Activated T-cell treated with anti-CD3 and anti-CD28 coated beads, Interleukin-2, amount 50 U/mL, for 24 hours (primary cell): ENCODE measurements around the gene COMMD9.

Experiments used
- DNase-seq: peaks from one replicate; pipeline ENCODE4 v3.0.0-alpha.2; 2020
- H3K27ac Mint-ChIP-seq: 2 replicates; pipeline ENCODE4 v1.8.0; 2020; ENCODE audit warnings: mild to moderate bottlenecking, mixed read lengths
- H3K27me3 Mint-ChIP-seq: 2 replicates; pipeline ENCODE4 v1.8.0; 2020; ENCODE audit warnings: mixed read lengths
- H3K36me3 Mint-ChIP-seq: 2 replicates; pipeline ENCODE4 v1.8.0; 2020; ENCODE audit warnings: low read depth, mixed read lengths
- H3K4me1 Mint-ChIP-seq: 2 replicates; pipeline ENCODE4 v1.8.0; 2020; ENCODE audit warnings: low read depth, mixed read lengths
- H3K4me3 Mint-ChIP-seq: 2 replicates; pipeline ENCODE4 v1.8.0; 2020; ENCODE audit warnings: mild to moderate bottlenecking, moderate library complexity, mixed read lengths
- H3K9me3 Mint-ChIP-seq: 2 replicates; pipeline ENCODE4 v1.8.0; 2020; ENCODE audit warnings: mixed read lengths

Gene COMMD9

GRCh38 chr11:36233204-36233603 is 56.0 kb downstream of the COMMD9 start:
- H3K4me3 Mint-ChIP-seq = no peak overlapping the region
- no peaks in the 10 kb centered on the region for H3K4me1 Mint-ChIP-seq

DNA sequence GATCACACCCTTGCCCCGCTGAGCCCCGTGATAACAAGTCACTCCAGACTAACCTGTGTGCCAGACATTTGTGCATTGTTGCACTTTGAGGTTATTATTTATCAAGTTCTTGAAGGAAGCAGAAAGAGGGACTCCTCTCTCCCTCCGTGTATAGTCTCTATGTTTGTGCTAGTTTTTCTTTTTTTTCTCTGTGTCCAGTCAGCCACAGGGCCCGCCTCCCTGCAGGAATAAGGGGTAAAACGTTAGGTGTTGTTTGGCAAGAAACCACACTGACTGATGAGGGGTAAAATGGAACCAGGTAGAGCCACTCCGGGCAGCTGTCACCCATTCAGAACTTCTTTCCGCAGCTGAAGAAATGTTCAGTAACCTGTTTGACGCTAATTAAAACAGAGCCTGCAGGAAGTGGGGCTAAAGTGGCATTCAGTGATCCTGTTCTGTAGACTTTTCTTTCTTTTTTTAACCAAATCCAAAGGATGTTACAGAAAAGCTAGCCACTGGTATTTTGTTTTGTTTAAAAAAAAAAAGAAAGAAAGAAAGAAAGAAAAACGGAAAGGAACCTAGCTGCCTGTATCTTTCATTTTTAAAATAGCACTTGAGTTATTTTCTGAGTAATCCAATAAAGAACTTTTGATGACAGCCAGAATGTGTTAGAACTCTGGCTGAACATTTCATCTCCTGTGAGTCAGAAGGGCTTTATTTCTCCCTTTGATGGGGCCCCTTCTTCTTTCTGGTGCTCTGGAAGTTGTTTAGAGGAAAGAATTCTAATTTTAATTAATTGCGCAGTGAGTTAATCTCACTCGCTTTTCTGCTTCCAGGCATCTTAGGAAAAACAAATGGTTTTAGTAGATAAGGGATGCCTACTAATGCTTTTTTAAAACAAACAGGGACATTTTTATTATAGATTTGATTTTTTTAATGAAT is 58.2 kb downstream of the COMMD9 start:
- DNase-seq = no peak
- Mint-ChIP-seq H3K4me3 (no peak overlapping the region), H3K27ac (no peak overlapping the region), H3K4me1 (no peaks in the 10 kb centered on the region), H3K27me3 (peaks cover 14% of the 10 kb centered on the region), H3K36me3 (no peaks in the 10 kb centered on the region), H3K9me3 (no peaks in the 10 kb centered on the region)

More at GRCh38 chr11:36233204-36233603, 56.0 kb downstream of the COMMD9 start:
- Mint-ChIP-seq H3K27me3 (peaks cover 19% of the 10 kb centered on the region), H3K27ac (no peak overlapping the region), H3K9me3 (no peaks in the 10 kb centered on the region), H3K36me3 (no peaks in the 10 kb centered on the region)
- no peak for DNase-seq

DNA sequence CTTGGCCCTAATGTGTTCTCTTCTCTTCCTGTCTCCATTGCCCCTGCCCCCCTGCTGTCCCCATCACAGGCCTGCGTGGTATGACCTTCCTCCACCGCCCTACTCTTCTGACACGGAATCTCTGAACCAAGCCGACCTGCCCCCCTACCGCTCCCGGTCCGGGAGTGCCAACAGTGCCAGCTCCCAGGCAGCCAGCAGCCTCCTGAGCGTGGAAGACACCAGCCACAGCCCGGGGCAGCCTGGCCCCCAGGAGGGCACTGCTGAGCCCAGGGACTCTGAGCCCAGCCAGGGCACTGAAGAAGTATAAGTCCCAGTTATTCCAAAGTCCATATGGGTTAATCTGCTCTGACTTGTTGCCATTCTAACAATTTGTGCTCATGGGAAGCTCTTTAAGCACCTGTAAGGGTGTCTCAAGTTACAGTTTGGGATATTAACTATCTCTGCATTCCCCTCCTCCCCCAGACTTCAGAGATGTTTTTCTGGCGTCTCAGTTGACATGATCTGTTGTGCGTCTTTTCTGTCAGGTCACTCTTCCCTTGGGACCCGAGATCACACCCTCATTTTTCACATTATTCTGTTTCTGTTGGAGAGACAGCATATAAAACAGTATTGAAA is 60.0 kb downstream of the COMMD9 start:
- DNase-seq = no peak
- Mint-ChIP-seq H3K4me1 (no peaks in the 10 kb centered on the region), H3K9me3 (no peaks in the 10 kb centered on the region), H3K27me3 (peaks cover 6% of the 10 kb centered on the region), H3K27ac (no peak overlapping the region), H3K4me3 (no peak overlapping the region), H3K36me3 (no peaks in the 10 kb centered on the region)

GRCh38 chr11:36228689-36229088 is 60.5 kb downstream of the COMMD9 start:
- peaks cover 6% of the 10 kb centered on the region for H3K27me3 Mint-ChIP-seq
- H3K36me3 Mint-ChIP-seq = no peaks in the 10 kb centered on the region
- H3K4me1 Mint-ChIP-seq = no peaks in the 10 kb centered on the region
- DNase-seq = no peak
- no peak overlapping the region for H3K27ac Mint-ChIP-seq
- H3K9me3 Mint-ChIP-seq = no peaks in the 10 kb centered on the region
- no peak overlapping the region for H3K4me3 Mint-ChIP-seq

DNA sequence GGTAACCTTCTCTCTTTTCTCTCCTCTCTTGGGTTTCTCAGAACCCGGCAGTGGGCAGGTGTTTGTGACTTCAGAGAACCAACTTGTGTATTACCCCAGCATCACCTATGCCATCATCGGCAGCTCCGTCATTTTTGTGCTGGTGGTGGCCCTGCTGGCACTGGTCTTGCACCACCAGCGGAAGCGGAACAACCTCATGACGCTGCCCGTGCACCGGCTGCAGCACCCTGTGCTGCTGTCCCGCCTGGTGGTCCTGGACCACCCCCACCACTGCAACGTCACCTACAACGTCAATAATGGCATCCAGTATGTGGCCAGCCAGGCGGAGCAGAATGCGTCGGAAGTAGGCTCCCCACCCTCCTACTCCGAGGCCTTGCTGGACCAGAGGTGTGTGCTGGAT is 62.2 kb downstream of the COMMD9 start:
- H3K4me3 Mint-ChIP-seq = no peak overlapping the region
- no peaks in the 10 kb centered on the region for H3K36me3 Mint-ChIP-seq
- DNase-seq = no peak
- no peaks in the 10 kb centered on the region for H3K9me3 Mint-ChIP-seq
- peaks cover under 1% of the 10 kb centered on the region for H3K27me3 Mint-ChIP-seq
- no peaks in the 10 kb centered on the region for H3K4me1 Mint-ChIP-seq
- no peak overlapping the region for H3K27ac Mint-ChIP-seq

DNA sequence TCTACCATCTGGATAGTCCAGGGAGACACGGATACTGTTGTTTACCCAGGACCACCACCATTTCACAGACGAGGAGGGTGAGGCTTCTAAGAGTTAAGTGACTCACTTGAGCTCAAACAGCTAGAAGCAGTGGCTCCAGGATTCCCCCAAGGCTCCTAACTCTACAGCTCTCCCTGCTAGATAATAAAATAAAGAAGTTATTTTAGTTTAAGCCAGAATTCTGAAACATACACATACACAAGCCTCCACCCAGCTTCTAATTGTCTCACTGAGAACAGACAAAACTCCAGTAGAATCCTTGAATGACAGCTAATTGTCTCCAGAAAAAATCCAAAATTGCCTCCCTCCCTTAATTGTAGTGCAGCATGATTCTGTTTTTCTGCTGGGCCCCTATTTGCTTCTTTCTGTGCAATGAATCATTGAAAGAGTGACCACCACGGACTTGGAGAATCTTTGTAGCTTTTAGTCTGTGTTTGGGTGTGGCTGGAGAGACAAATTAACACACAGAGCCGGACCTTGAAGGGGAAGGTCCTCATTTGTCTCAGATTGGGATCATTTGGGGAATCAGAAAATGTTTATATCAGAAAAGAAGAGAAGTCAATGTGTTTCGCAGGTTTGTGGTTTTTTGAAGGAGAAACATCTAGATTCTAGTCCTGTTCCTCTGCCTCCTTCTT is 64.9 kb downstream of the COMMD9 start:
- Mint-ChIP-seq H3K9me3 (peaks cover 10% of the 10 kb centered on the region), H3K36me3 (no peaks in the 10 kb centered on the region), H3K4me3 (no peak overlapping the region), H3K27ac (no peak overlapping the region), H3K27me3 (no peaks in the 10 kb centered on the region), H3K4me1 (no peaks in the 10 kb centered on the region)
- DNase-seq = no peak

GRCh38 chr11:36222831-36223635 is 66.2 kb downstream of the COMMD9 start:
- DNase-seq = no peak
- Mint-ChIP-seq H3K9me3 (peaks cover 12% of the 10 kb centered on the region), H3K4me1 (no peaks in the 10 kb centered on the region), H3K27ac (no peak overlapping the region), H3K4me3 (no peak overlapping the region), H3K36me3 (no peaks in the 10 kb centered on the region), H3K27me3 (peaks cover 3% of the 10 kb centered on the region)
